NCI-H2196 (cell line): Measurements from ENCODE around the gene SNN.

Source experiments
- DNase-seq: peaks from one replicate; lab custom pipeline; 2025; ENCODE audit not compliant: unreplicated experiment; lab: John Stamatoyannopoulos, UW

SNN gene

GRCh38 chr16:11727796-11728543, 59.7 kb downstream of the SNN start:
- no peak for DNase-seq
